ENCODE results near the gene TFAM.

- no peak for TF ChIP-seq GATA3 (IDR thresholded peaks at IDR 0.05; ENCODE audit: low read depth, low read length)
- no peak for TF ChIP-seq GATA2 (IDR thresholded peaks at IDR 0.05; ENCODE audit: low read depth, low read length)
Observed at GRCh38 chr10:58435297-58435985, 50.2 kb downstream of the TFAM start.

Measured in SH-SY5Y (cell line).